Activated CD4-positive, alpha-beta T cell treated with anti-CD3 and anti-CD28 coated beads, Interleukin-2, amount 50 U/mL, for 48 hours (primary cell): ENCODE results near the gene ARL6IP4.
"Not testable (repeated sequence)": the region's sequence is repeated elsewhere in the genome, so short reads cannot be mapped to it uniquely, and the experiment has no call there.

ENCODE experiments used
- DNase-seq, 2 experiments: peaks; one replicate each; pipeline ENCODE4 v3.0.0-alpha.2; 2020

Gene ARL6IP4

GRCh38 chr12:123013185-123014095 is 33.0 kb downstream of the ARL6IP4 start:
- DNase-seq, result no peak

DNA sequence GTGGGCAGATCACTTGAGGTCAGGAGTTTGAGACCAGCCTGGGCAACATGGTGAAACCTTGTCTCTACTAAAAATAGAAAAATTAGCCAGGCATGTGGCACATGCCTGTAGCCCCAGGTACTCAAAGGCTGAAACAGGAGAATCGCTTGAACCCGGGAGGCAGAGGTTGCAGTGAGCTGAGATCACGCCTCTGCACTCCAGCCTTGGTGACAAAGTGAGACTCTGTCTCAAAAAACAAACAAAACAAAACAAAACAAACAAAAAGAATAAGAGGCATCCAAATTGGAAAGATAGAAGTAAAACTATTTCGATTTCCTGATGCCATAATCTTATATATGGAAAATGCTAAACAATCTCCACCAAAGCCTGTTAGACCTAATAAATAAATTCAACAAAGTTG is 34.0 kb downstream of the ARL6IP4 start:
- DNase-seq, result not testable (repeated sequence)

GRCh38 chr12:123017753-123018152 is 37.3 kb downstream of the ARL6IP4 start:
- no peak for DNase-seq

- DNase-seq, result no peak
These were observed 39.3 kb downstream of the ARL6IP4 start for GRCh38 chr12:123019841-123020138.

DNA sequence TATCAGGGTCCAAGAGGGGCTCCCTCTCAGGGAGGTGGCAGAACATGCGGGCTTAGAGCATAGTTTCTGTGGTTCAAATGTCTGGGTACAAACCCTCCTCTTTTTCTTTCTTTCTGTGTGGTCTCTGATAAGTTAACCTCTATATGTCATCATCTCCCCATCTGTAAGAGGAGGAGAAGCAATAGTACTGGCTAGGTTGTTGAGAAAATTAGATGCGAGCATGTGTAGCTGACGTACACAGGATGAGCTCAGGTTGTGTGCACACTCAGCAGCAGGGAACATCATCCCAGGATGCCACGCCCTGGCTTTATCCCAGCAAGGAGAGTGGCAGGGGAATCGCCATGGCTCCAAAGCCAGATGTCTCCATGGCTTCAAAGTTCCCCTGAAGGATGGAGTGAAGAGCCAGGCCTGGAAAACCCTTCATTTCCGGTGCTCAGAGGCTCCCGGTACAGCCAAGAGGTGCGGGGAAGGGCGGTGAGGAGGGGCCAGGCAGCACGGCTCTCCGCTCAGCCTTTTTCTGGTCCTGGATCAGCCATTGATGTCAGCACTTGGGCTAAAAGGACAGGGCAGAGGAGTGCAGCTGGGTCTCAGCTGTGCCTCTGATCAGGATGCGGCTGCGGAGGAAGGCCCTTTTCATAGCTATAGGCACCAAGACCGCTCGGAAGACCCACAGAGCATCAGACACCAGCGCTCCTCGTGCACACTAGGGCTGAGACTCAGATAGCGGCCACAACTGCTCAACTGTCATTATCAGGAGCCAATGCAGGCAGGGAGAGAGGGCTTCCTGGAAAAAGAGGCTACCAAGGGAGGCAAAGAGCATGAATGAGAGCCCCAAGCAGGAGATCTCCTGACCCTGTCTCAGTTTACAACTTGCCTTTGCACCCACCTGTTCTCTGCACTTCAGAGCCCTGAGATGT is 41.5 kb downstream of the ARL6IP4 start:
- DNase-seq, result no peak

DNA sequence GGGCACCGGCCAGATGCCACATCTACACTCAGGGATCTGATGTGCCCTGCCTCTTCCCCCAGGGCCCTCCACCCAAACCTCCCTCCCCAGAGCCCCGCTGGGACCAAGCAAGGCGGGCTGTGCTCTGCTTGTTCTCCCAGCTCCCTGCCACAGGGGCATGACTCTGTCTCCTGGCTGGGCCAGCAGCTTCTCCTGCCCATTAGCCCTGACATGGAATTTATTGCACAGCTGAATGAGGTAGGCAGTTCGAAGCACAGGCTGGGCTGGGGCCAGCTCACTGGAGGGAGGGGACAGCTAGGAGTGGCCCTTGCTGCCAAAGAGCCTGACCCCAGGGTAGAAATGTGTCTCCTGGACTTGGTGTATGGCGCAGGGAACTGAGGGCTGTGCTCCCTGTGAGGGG is 42.4 kb downstream of the ARL6IP4 start:
- no peak for DNase-seq

DNA sequence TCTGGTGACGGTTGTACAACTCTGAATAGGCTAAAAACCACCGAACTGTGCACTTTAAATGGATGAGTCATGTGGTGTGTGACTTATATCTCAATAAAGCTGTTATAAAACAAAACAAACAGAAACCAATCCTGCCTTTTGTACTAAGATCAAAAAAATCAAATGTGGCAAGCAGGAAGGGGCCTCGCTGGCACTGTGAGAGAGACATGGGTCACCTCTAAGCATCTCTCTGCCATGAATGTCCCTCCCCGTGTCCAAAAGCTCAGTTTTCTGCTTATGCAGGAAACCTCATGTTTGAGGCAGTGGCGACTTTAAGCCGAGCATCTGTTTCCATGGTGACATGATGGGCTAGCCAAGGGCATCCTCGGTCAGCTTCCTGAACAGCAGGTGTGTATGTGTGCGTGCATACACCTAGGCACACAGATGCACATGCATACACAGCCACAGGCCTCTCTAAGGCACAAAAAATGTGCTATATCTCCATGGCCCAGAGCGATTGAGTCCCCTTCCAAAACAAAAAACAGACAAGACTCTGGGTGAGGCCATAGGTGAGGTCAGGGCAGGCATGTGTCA is 44.4 kb downstream of the ARL6IP4 start:
- DNase-seq, result peak; percentile 13 to 40

GRCh38 chr12:123026094-123026853 is 45.8 kb downstream of the ARL6IP4 start:
- DNase-seq, result no peak

- DNase-seq, result no peak
These were observed 47.4 kb downstream of the ARL6IP4 start for GRCh38 chr12:123027726-123028445.

DNA sequence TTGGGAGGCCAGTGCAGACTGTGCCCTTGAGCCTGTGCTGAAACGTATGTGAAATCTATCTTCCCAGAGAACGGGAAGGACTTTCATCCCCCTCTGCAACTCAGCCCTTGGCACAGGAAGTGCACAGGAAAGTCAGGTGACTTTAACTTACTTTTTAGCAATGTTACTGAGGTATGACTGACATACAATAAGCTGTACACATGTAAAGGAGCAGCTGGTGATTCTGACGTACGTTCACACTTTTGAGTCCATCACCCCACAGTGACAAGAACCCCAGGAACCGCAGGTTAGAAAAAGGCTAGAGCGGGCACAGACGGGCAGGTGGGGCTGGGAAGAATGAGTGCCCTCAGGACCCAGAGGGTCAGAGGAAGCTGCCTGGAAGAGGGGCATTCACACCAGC is 48.0 kb downstream of the ARL6IP4 start:
- DNase-seq, result no peak

DNA sequence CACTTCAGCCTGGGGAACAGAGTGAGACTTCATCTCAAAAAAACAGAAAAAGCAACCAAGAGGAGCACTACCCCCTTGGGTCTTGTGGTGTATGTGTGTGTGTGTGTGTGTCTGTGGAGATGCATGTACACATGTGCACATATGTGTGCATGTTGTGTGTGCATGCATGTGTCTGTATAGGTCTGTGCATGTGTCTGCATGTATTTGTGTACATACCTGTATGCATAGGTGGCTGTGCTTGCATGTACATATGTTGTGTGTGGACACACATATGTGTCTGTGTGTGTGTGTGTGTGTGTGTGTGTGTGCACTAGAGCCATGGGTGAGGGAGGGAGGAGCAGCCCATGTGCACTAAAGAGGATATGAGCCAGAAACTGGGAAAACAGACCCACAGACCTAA is 49.1 kb downstream of the ARL6IP4 start:
- no peak for DNase-seq

GRCh38 chr12:123030686-123031085 is 50.2 kb downstream of the ARL6IP4 start:
- DNase-seq, result no peak

- no peak for DNase-seq
These were observed 50.8 kb downstream of the ARL6IP4 start for GRCh38 chr12:123031171-123031845.
